Caco-2 (cell line): ENCODE measurements around the gene RAB15. TPM values are rescaled to one million over a fixed set of nuclear protein-coding genes. Genes with fewer than 3 reads are reported as not detected.
A peak's percentile ranks its signal among the peaks of the same experiment; 100 is the strongest.

Experiments used
- BruUV-seq: library from RNA; stranded (reverse); fragments of 400-500 nt; replicated peaks from 2 replicates; lab custom pipeline; 2021; lab: Mats Ljungman, UMichigan
- CTCF ChIA-PET: fragments of 300-600 bp; sonication (Branson Sonifier 250); formaldehyde crosslinking; loops from one replicate; lab custom pipeline; 2022; ENCODE audit warnings: antibody characterized with exemption; lab: Charles Lee
- POLR2A ChIA-PET: fragments of 300-600 bp; sonication (Branson Sonifier 250); formaldehyde crosslinking; loops from one replicate; lab custom pipeline; 2022; ENCODE audit warnings: antibody characterized with exemption; lab: Charles Lee
- DNase-seq, 2 experiments: peaks; one replicate each; pipeline versions ENCODE4 v3.0.0 to v3.0.0-alpha.2; 2020 to 2022
- H3K27me3 ChIP-seq: replicated peaks from 2 replicates; pipeline ENCODE4 v1.6.0; 2011; ENCODE audit warnings: low read length; ENCODE audit not compliant: control insufficient read depth, insufficient read depth
- H3K36me3 ChIP-seq: 2 replicates; pipeline ENCODE4 v1.5.1; 2011; ENCODE audit warnings: low read length; ENCODE audit not compliant: control insufficient read depth, insufficient read depth
- H3K4me1 ChIP-seq: fragments of 250-450 bp; sonication (Bioruptor Pico); 2 replicates; pipeline ENCODE4 v1.5.1; 2020; ENCODE audit warnings: mild to moderate bottlenecking
- H3K4me3 ChIP-seq: 2 replicates; pipeline ENCODE4 v1.5.1; 2011; ENCODE audit warnings: low read depth, mild to moderate bottlenecking, control low read depth, low read length
- H3K9me3 ChIP-seq: fragments of 250-450 bp; sonication (Bioruptor Pico); 2 replicates; pipeline ENCODE4 v1.5.1; 2020; ENCODE audit warnings: mild to moderate bottlenecking, moderate library complexity
- H3K27ac Mint-ChIP-seq: one replicate; pipeline ENCODE4 v1.8.0; 2022; ENCODE audit warnings: mixed read lengths; ENCODE audit not compliant: unreplicated experiment
- H3K27me3 Mint-ChIP-seq: one replicate; pipeline ENCODE4 v1.8.0; 2022; ENCODE audit warnings: mixed read lengths; ENCODE audit not compliant: insufficient read depth, unreplicated experiment
- H3K36me3 Mint-ChIP-seq: one replicate; pipeline ENCODE4 v1.8.0; 2022; ENCODE audit warnings: mild to moderate bottlenecking, mixed read lengths; ENCODE audit not compliant: insufficient read depth, unreplicated experiment
- H3K4me1 Mint-ChIP-seq: one replicate; pipeline ENCODE4 v1.8.0; 2022; ENCODE audit warnings: low read depth, mixed read lengths; ENCODE audit not compliant: unreplicated experiment
- H3K4me3 Mint-ChIP-seq: one replicate; pipeline ENCODE4 v1.8.0; 2022; ENCODE audit warnings: mild to moderate bottlenecking, moderate library complexity, mixed read lengths; ENCODE audit not compliant: unreplicated experiment
- H3K9me3 Mint-ChIP-seq: one replicate; pipeline ENCODE4 v1.8.0; 2022; ENCODE audit warnings: mixed read lengths; ENCODE audit not compliant: unreplicated experiment
- CTCF ChIP-seq, 2 experiments: fragments of 200-600 bp in 1 of 2; IDR thresholded peaks; 1 replicate in 1 of 2; 2 replicates in 1 of 2; pipeline versions ENCODE4 v1.5.1 to v1.8.0; 2011 to 2022; ENCODE audit warnings: antibody characterized with exemption in 1 of 2, control low read depth in 1 of 2, inconsistent platforms in 1 of 2, low read depth in 1 of 2, low read length in 1 of 2, mild to moderate bottlenecking in 1 of 2, moderate library complexity in 1 of 2; ENCODE audit not compliant: insufficient read depth in 1 of 2, severe bottlenecking in 1 of 2, unreplicated experiment in 1 of 2
- intact Hi-C: fragments of 100-400 bp; cut with micrococcal nuclease; formaldehyde crosslinking; loops from one replicate; pipeline ENCODE4 v1.10.0; 2022; ENCODE audit not compliant: unreplicated experiment
- total RNA-seq: library from RNA; stranded (reverse); gene quantifications from 2 replicates; pipeline ENCODE4 v1.2.3, GENCODE V29; 2022

RAB15 gene
- total RNA-seq, 1 experiment from 2014 or later, result 92.5 TPM

GRCh38 chr14:64940336-64940910 lies 31.7 kb downstream of the RAB15 start:
- ChIA-PET POLR2A (interaction anchor here (0.7 kb wide), 1 partner anchor 502 kb away, joined by 4 read pairs; no protein-coding TSS in a partner anchor), CTCF (no interaction called here)
- Mint-ChIP-seq H3K27me3 (no peaks in the 10 kb centered on the region), H3K4me1 (peaks cover 72% of the 10 kb centered on the region), H3K9me3 (no peaks in the 10 kb centered on the region), H3K4me3 (peak overlapping the region; percentile 29), H3K27ac (peak overlapping the region; percentile 56), H3K36me3 (peaks cover 57% of the 10 kb centered on the region)
- Histone ChIP-seq H3K4me3 (no peak overlapping the region), H3K36me3 (peaks cover 2% of the 10 kb centered on the region; the same call in 1 of the 2 replicates), H3K27me3 (no peaks in the 10 kb centered on the region), H3K4me1 (peaks cover 74% of the 10 kb centered on the region), H3K9me3 (no peaks in the 10 kb centered on the region)
- TF ChIP-seq CTCF (IDR thresholded peaks at IDR 0.05; ENCODE audit: insufficient read depth in 1 of 2, low read depth in 1 of 2, low read length in 1 of 2, severe bottlenecking in 1 of 2, unreplicated experiment in 1 of 2), result no peak
- no TSS peak for BruUV-seq
- intact Hi-C loops, result no loop called here
- DNase-seq, result no peak

GRCh38 chr14:64939817-64940190 lies 32.3 kb downstream of the RAB15 start:
- H3K36me3 ChIP-seq, result peaks cover 2% of the 10 kb centered on the region; the same call in 1 of the 2 replicates
- Mint-ChIP-seq H3K4me3 (peak overlapping the region; percentile 20), H3K27ac (peak overlapping the region; percentile 59), H3K36me3 (peaks cover 53% of the 10 kb centered on the region), H3K9me3 (no peaks in the 10 kb centered on the region), H3K4me1 (peaks cover 67% of the 10 kb centered on the region), H3K27me3 (no peaks in the 10 kb centered on the region)
- no peak for TF ChIP-seq CTCF (IDR thresholded peaks at IDR 0.05; ENCODE audit: insufficient read depth in 1 of 2, low read depth in 1 of 2, low read length in 1 of 2, severe bottlenecking in 1 of 2, unreplicated experiment in 1 of 2)
- no peaks in the 10 kb centered on the region for H3K9me3 ChIP-seq
- POLR2A ChIA-PET, result interaction anchor here (0.7 kb wide), 1 partner anchor 502 kb away, joined by 4 read pairs; no protein-coding TSS in a partner anchor
- intact Hi-C loops, result loop anchor here (2.0 kb wide), 1 partner anchor 27 kb away; no protein-coding TSS in a partner anchor
- CTCF ChIA-PET, result no interaction called here
- H3K4me1 ChIP-seq, result peaks cover 74% of the 10 kb centered on the region
- no peaks in the 10 kb centered on the region for H3K27me3 ChIP-seq
- H3K4me3 ChIP-seq, result no peak overlapping the region
- no TSS peak for BruUV-seq
- no peak for DNase-seq

- no TSS peak for BruUV-seq
- intact Hi-C loops, result loop anchor here (1.0 to 2.0 kb wide), 2 partner anchors 28 to 44 kb away; no protein-coding TSS in a partner anchor
- H3K4me1 Mint-ChIP-seq, result peaks cover 64% of the 10 kb centered on the region
- Histone ChIP-seq H3K9me3 (no peaks in the 10 kb centered on the region), H3K4me3 (no peak overlapping the region), H3K27me3 (no peaks in the 10 kb centered on the region), H3K36me3 (peaks cover 2% of the 10 kb centered on the region; the same call in 1 of the 2 replicates), H3K4me1 (peaks cover 74% of the 10 kb centered on the region)
- no peak for TF ChIP-seq CTCF (IDR thresholded peaks at IDR 0.05; ENCODE audit: insufficient read depth in 1 of 2, low read depth in 1 of 2, low read length in 1 of 2, severe bottlenecking in 1 of 2, unreplicated experiment in 1 of 2)
- peaks cover 59% of the 10 kb centered on the region for H3K36me3 Mint-ChIP-seq
- POLR2A ChIA-PET, result interaction anchor here (0.5 to 0.6 kb wide), 2 partner anchors 42 to 637 kb away, joined by 3 read pairs; no protein-coding TSS in a partner anchor
- peak overlapping the region; percentile 59 for H3K27ac Mint-ChIP-seq
- H3K4me3 Mint-ChIP-seq, result peak overlapping the region; percentile 20
- no peaks in the 10 kb centered on the region for H3K9me3 Mint-ChIP-seq
- no peaks in the 10 kb centered on the region for H3K27me3 Mint-ChIP-seq
- CTCF ChIA-PET, result interaction anchor here (0.5 to 0.9 kb wide), 3 partner anchors 14 to 240 kb away, joined by 3 to 6 read pairs (median 3); partner anchors contain the start of gene FNTB
- peak in 1 of 2 experiments; percentile 24 for DNase-seq
Measured at GRCh38 chr14:64938972-64939816, 32.9 kb downstream of the RAB15 start.
